ENCODE measurements around the gene C1QTNF8.

DNA sequence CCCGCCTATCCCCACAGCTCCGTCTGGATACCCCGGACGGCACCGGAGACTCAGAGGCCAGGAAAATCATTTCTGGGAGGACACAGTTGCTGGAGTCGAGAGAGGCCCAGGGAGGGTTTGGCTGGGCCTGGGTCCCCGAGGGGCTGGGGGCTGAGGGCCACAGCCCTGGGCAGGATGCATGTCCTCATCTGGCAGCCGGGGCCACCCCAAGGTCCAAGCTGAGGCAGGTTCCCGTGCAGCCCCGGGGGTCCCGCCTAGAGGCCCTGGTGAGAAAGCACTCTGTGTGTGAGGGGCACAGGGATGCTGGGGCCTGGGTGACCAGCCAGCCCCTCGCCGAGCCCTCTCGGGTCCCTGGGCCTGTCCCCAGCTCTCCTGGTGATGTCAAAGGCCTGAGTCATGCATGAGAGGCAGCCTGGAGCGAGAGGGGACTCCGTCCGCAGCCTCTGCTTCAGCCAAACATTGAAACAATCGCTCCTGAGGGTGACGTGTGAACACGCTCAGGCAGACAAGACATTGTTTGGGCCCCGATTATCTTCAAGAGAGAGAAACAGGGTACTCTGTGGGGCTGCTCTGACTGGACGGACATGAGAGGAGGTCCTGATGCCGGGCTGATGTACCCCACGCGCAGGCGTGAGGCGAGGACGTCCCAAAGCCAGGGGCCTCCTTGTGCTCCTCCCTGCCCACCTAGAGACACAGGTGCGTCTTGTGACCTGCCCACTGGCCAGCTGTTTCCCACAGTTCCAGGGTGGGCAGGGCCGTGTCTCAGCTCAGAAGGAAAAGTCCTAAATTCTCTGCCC, 25.8 kb upstream of the C1QTNF8 start:
- TF ChIP-seq JUN (IDR thresholded peaks at IDR 0.05), result no peak
- no peak for TF ChIP-seq ESRRA (IDR thresholded peaks at IDR 0.05; ENCODE audit: borderline replicate concordance, low read length)
- no peak for TF ChIP-seq JUNB (IDR thresholded peaks at IDR 0.05)
- no peak for TF ChIP-seq EP300 (IDR thresholded peaks at IDR 0.05)
- TF ChIP-seq, protein P1, sequence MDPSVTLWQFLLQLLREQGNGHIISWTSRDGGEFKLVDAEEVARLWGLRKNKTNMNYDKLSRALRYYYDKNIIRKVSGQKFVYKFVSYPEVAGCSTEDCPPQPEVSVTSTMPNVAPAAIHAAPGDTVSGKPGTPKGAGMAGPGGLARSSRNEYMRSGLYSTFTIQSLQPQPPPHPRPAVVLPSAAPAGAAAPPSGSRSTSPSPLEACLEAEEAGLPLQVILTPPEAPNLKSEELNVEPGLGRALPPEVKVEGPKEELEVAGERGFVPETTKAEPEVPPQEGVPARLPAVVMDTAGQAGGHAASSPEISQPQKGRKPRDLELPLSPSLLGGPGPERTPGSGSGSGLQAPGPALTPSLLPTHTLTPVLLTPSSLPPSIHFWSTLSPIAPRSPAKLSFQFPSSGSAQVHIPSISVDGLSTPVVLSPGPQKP (IDR thresholded peaks at IDR 0.05; ENCODE audit: low read depth, low read length), result no peak

Data from A549 (cell line).